Astrocyte (in vitro differentiated cells and primary cell): ENCODE results near the gene JSRP1. TPM values are rescaled to one million over a fixed set of nuclear protein-coding genes. Genes with fewer than 3 reads are reported as not detected.

Experiments used
- DNase-seq: peaks from one replicate; pipeline ENCODE4 v3.0.0-alpha.2; 2010; ENCODE audit warnings: low read depth
- FAIRE-seq: peaks from 2 replicates; lab custom pipeline; 2011; peaks lifted over from hg19 to GRCh38; lab: Jason Lieb, UNC
- H2AFZ ChIP-seq: 2 replicates; pipeline ENCODE4 v1.6.0; 2012; ENCODE audit warnings: low read depth, low read length, inconsistent platforms
- H3K27ac ChIP-seq: 2 replicates; pipeline ENCODE4 v1.5.1; 2011; ENCODE audit warnings: low read depth, low read length, inconsistent platforms
- H3K27me3 ChIP-seq: 2 replicates; pipeline ENCODE4 v1.6.0; 2011; ENCODE audit warnings: low read length, inconsistent platforms; ENCODE audit not compliant: insufficient read depth
- H3K36me3 ChIP-seq: 2 replicates; pipeline ENCODE4 v1.5.1; 2011; ENCODE audit warnings: low read length, inconsistent platforms; ENCODE audit not compliant: insufficient read depth
- H3K4me1 ChIP-seq: 2 replicates; pipeline ENCODE4 v1.5.1; 2011; ENCODE audit warnings: low read length, inconsistent platforms; ENCODE audit not compliant: insufficient read depth
- H3K4me2 ChIP-seq: 2 replicates; pipeline ENCODE4 v1.6.0; 2012; ENCODE audit warnings: low read length, inconsistent platforms
- H3K4me3 ChIP-seq: 2 replicates; pipeline ENCODE4 v1.5.1; 2011; ENCODE audit warnings: low read depth, mild to moderate bottlenecking, low read length, inconsistent platforms; ENCODE audit not compliant: insufficient read depth
- H3K79me2 ChIP-seq: 2 replicates; pipeline ENCODE4 v1.6.0; 2012; ENCODE audit warnings: mild to moderate bottlenecking, low read length, inconsistent platforms; ENCODE audit not compliant: insufficient read depth
- H3K9ac ChIP-seq: 2 replicates; pipeline ENCODE4 v1.6.0; 2012; ENCODE audit warnings: mild to moderate bottlenecking, low read length, inconsistent platforms
- H3K9me3 ChIP-seq: 2 replicates; pipeline ENCODE4 v1.5.1; 2012; ENCODE audit warnings: low read depth, mild to moderate bottlenecking, low read length, inconsistent platforms; ENCODE audit not compliant: insufficient read depth
- H4K20me1 ChIP-seq: 2 replicates; pipeline ENCODE4 v1.6.0; 2012; ENCODE audit warnings: low read length, inconsistent platforms; ENCODE audit not compliant: insufficient read depth
- H3K27ac Mint-ChIP-seq: one replicate; pipeline ENCODE4 v1.8.0; 2021; ENCODE audit warnings: mild to moderate bottlenecking, mixed read lengths; ENCODE audit not compliant: unreplicated experiment
- H3K27me3 Mint-ChIP-seq: one replicate; pipeline ENCODE4 v1.8.0; 2021; ENCODE audit warnings: low read depth, mixed read lengths; ENCODE audit not compliant: unreplicated experiment
- H3K36me3 Mint-ChIP-seq: one replicate; pipeline ENCODE4 v1.8.0; 2021; ENCODE audit warnings: low read depth, mixed read lengths; ENCODE audit not compliant: unreplicated experiment
- H3K4me1 Mint-ChIP-seq: one replicate; pipeline ENCODE4 v1.8.0; 2021; ENCODE audit warnings: low read depth, mixed read lengths; ENCODE audit not compliant: unreplicated experiment
- H3K4me3 Mint-ChIP-seq: one replicate; pipeline ENCODE4 v1.8.0; 2021; ENCODE audit warnings: mild to moderate bottlenecking, moderate library complexity, mixed read lengths; ENCODE audit not compliant: unreplicated experiment
- H3K9me3 Mint-ChIP-seq: one replicate; pipeline ENCODE4 v1.8.0; 2021; ENCODE audit warnings: mild to moderate bottlenecking, mixed read lengths; ENCODE audit not compliant: unreplicated experiment
- EZH2 ChIP-seq: IDR thresholded peaks from 2 replicates; pipeline ENCODE4 v1.6.1; 2012; ENCODE audit warnings: mild to moderate bottlenecking, low read length, inconsistent platforms; ENCODE audit not compliant: insufficient read depth
- total RNA-seq: library from RNA; stranded (reverse); gene quantifications from 2 replicates; pipeline ENCODE4 v1.2.1, GENCODE V29; 2021
- TF ChIP-seq, protein P1 (sequence below): IDR thresholded peaks from 2 replicates; pipeline ENCODE4 v1.5.1; 2011; ENCODE audit warnings: low read depth, mild to moderate bottlenecking, inconsistent platforms, low read length, moderate library complexity; ENCODE audit not compliant: insufficient read depth

Gene JSRP1
- total RNA-seq, 1 donor from 2014 or later: 0.36 TPM

DNA sequence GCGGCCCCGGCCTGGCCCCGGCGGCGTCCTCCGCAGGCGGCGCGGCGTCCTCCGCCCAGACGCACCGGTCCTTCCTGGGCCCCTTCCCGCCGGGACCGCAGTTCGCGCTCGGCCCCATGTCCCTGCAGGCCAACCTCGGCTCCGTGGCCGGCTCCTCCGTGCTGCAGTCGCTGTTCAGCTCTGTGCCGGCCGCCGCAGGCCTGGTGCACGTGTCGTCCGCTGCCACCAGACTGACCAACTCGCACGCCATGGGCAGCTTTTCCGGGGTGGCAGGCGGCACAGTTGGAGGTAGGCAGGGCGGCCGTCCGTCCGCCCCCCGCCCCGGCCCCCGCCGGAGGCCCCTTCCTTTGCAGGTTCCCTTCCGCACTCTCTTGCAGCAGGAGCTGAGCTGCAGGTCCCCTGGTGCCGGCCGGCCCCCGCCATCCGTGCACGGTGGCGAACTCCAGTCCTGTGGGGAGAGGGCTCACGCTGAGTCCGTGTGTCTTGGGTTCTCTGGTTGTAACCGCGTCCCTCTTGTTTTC is 29.3 kb downstream of the JSRP1 start:
- H3K36me3 ChIP-seq: peaks cover 6% of the 10 kb centered on the region
- Mint-ChIP-seq H3K27ac (no peak overlapping the region), H3K9me3 (no peaks in the 10 kb centered on the region)

DNA sequence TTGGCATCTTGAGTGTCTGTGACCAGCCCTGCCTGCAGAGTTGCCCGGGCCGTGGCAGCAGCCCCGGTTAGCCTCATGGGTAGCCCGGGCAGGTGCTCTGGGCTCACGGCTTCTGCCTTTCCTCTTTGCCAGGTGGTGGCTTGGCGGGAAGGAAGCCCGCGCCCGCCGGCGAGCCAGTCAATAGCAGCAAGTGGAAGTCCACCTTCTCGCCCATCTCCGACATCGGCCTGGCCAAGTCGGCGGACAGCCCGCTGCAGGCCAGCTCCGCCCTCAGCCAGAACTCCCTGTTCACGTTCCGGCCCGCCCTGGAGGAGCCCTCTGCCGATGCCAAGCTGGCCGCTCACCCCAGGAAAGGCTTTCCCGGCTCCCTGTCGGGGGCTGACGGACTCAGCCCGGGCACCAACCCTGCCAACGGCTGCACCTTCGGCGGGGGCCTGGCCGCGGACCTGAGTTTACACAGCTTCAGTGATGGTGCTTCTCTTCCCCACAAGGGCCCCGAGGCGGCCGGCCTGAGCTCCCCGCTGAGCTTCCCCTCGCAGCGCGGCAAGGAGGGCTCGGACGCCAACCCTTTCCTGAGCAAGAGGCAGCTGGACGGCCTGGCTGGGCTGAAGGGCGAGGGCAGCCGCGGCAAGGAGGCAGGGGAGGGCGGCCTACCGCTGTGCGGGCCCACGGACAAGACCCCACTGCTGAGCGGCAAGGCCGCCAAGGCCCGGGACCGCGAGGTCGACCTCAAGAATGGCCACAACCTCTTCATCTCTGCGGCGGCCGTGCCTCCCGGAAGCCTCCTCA is 30.0 kb downstream of the JSRP1 start:
- no peak for FAIRE-seq

More for the DNA sequence above, 29.3 kb downstream of the JSRP1 start:
- Histone ChIP-seq H3K9me3 (no peaks in the 10 kb centered on the region), H3K27me3 (no peaks in the 10 kb centered on the region), H3K4me1 (peaks cover 3% of the 10 kb centered on the region), H3K9ac (no peak overlapping the region), H3K79me2 (peaks cover 4% of the 10 kb centered on the region), H3K4me2 (no peak overlapping the region), H3K27ac (no peak overlapping the region), H2AFZ (no peak overlapping the region), H4K20me1 (peaks cover 24% of the 10 kb centered on the region), H3K4me3 (no peak overlapping the region)
- no peaks in the 10 kb centered on the region for H3K4me1 Mint-ChIP-seq
- H3K36me3 Mint-ChIP-seq: peaks cover 8% of the 10 kb centered on the region
- no peaks in the 10 kb centered on the region for H3K27me3 Mint-ChIP-seq
- DNase-seq (no peak), FAIRE-seq (no peak)
- TF ChIP-seq EZH2: no peak
- TF ChIP-seq, protein P1, sequence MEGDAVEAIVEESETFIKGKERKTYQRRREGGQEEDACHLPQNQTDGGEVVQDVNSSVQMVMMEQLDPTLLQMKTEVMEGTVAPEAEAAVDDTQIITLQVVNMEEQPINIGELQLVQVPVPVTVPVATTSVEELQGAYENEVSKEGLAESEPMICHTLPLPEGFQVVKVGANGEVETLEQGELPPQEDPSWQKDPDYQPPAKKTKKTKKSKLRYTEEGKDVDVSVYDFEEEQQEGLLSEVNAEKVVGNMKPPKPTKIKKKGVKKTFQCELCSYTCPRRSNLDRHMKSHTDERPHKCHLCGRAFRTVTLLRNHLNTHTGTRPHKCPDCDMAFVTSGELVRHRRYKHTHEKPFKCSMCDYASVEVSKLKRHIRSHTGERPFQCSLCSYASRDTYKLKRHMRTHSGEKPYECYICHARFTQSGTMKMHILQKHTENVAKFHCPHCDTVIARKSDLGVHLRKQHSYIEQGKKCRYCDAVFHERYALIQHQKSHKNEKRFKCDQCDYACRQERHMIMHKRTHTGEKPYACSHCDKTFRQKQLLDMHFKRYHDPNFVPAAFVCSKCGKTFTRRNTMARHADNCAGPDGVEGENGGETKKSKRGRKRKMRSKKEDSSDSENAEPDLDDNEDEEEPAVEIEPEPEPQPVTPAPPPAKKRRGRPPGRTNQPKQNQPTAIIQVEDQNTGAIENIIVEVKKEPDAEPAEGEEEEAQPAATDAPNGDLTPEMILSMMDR: no peak
- no peak overlapping the region for H3K4me3 Mint-ChIP-seq

More for the DNA sequence above, 30.0 kb downstream of the JSRP1 start:
- Histone ChIP-seq H3K36me3 (peaks cover 6% of the 10 kb centered on the region), H3K4me1 (peaks cover 5% of the 10 kb centered on the region), H3K4me3 (no peak overlapping the region), H3K27ac (no peak overlapping the region), H2AFZ (no peak overlapping the region), H3K79me2 (no peaks in the 10 kb centered on the region), H3K9me3 (no peaks in the 10 kb centered on the region), H4K20me1 (peaks cover 18% of the 10 kb centered on the region), H3K4me2 (no peak overlapping the region), H3K27me3 (no peaks in the 10 kb centered on the region), H3K9ac (no peak overlapping the region)
- TF ChIP-seq EZH2: no peak
- TF ChIP-seq, protein P1: no peak
- DNase-seq: no peak
- Mint-ChIP-seq H3K27ac (no peak overlapping the region), H3K27me3 (no peaks in the 10 kb centered on the region), H3K36me3 (peaks cover 8% of the 10 kb centered on the region), H3K9me3 (no peaks in the 10 kb centered on the region), H3K4me3 (no peak overlapping the region), H3K4me1 (no peaks in the 10 kb centered on the region)
